ENCODE results near the gene NONO.
"Not testable (repeated sequence)": the region's sequence is repeated elsewhere in the genome, so short reads cannot be mapped to it uniquely, and the experiment has no call there.

Gene NONO

DNA sequence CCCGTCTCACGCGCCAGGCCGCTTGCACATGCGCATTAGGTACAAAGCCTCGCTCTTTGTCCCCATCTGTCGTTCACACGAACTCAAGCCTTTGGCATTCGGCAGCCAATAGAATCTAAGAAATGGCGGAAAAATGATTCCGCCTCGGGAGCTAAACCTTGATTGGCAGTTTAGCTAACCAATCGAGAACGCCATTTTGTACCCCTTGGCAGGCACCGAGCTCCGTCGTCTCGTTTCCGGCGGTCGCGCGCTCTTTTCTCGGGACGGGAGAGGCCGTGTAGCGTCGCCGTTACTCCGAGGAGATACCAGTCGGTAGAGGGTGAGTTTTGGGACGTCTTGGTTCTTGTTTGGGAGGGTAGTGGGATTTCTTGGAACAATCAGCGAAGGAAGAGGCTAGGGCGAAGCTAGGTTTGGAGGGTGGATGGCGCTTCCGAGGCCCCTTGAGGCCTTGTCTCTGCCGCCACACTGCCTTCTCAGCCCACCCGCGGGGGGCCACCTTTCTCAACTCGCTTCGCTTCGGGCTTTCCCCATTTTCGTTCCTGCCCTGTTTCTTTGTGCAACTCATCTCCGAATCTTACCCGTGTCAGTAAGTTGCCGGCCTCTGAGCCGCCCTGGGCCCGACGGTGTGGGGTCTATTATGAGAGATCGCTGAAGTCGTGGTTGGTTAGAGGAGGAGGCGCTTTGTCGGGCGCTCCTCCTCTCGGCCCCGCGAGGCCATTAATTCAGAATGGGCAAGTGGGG is at the start of gene NONO:
Gene NONO (plus strand): TSS at position 233 of the 741 bp plus-strand sequence. CDS start 7,003 bp downstream, outside the sequence.
- peak; percentile 87 for DNase-seq

DNA sequence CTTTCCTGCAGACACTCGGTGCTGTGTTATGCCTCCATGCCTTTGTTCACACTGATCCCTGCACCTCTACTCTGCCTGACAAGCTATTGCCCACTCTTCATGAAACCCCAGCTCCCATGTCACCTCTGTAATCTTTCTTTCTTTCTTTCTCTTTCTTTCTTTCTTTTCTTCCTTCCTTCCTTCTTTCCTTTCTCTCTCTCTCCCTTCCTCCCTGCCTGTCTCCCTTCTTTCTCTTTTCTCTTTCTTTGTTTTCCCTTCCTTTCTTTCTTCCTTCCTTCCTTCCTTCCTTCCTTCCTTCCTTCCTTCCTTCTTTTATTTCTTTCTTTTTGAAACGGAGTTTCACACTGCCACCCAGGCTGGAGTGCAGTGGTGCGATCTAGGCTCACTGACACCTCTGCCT is 48.0 kb upstream of the NONO start:
- DNase-seq = no peak

DNA sequence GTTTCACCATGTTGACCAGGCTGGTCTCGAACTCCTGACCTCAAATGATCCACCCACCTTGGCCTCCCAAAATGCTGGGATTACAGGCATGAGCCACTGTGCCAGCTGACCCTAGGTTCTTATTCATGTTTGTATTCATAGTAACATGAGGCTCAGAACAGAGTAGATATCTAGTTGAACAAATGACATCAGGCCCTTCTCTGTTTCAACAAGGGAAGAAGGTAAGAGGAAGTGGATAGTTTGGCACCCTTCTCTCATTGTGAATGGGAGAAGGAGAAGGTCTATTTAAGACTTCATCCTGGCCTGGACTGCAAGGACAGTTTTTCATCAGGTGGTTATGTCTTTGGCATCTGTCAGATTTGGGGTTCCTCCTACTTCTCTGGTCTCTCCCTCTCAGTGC is 46.6 kb upstream of the NONO start:
- DNase-seq = no peak

GRCh38 chrX:71239781-71240180 is 43.7 kb upstream of the NONO start:
- no peak for DNase-seq

DNA sequence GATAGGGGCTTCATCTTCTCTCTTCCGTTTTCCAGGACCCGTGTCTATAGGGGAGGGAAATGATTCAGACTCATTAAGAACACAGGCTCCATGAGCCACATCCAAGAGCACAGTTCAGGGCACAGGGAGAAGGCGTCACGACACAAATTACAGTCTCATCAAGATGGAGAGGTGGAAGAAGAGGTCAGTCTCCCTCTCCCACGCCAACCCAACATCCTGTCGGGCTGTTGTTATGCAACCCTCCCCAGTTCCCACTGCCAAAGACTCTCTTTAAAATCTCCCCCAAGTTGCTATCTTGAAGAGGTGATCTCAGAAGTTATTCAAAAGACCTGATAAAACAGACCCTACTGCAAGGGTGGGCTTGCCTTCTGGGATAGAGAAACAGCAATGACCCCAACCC is 42.1 kb upstream of the NONO start:
- no peak for DNase-seq

- DNase-seq = no peak
Observed at GRCh38 chrX:71244359-71245128, 38.9 kb upstream of the NONO start.

DNA sequence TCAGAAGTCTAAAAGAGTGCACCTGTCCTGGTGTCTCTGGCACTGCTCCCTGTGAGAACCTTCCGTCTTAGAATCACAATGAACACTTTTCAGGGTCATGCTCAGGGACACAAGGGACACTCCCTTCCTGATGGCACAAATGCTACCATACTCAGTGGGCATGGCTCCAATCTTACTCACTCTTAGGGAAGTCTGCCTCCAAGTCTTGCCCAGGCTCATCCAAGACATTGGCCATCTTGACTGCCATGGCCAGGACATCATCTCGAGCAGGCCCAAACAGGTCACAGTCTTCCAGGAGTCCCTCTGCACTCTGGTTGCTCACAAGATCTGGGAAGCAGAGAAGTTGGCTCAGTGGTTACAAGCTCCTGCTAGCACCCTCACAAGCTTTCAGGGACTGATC is 38.3 kb upstream of the NONO start:
- no peak for DNase-seq

DNA sequence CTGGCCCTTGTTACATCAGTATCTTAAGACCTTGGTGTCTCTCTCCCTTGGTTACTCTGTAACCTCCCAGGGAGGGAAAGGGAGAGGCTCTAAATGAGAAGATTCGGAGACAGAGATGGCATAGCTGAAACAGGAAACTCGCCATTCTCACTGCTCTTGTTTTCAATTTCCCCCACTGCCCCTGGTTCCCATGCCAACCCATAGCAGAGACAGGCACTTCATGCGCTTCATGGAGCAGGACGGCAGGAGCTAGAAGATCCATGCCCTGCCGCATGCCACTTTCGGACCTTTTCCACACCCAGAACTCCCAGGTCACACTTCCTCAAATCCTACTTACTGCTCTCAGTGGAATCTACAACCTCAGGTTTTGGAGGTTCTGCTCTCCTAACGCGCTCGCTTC is 32.6 kb upstream of the NONO start:
- DNase-seq = no peak

- no peak for DNase-seq
Observed at GRCh38 chrX:71251466-71251973, 31.9 kb upstream of the NONO start.

- no peak for DNase-seq
Observed at GRCh38 chrX:71252221-71252620, 31.2 kb upstream of the NONO start.

- peak; percentile 60 for DNase-seq
Observed at GRCh38 chrX:71253253-71254091, 30.0 kb upstream of the NONO start.

DNA sequence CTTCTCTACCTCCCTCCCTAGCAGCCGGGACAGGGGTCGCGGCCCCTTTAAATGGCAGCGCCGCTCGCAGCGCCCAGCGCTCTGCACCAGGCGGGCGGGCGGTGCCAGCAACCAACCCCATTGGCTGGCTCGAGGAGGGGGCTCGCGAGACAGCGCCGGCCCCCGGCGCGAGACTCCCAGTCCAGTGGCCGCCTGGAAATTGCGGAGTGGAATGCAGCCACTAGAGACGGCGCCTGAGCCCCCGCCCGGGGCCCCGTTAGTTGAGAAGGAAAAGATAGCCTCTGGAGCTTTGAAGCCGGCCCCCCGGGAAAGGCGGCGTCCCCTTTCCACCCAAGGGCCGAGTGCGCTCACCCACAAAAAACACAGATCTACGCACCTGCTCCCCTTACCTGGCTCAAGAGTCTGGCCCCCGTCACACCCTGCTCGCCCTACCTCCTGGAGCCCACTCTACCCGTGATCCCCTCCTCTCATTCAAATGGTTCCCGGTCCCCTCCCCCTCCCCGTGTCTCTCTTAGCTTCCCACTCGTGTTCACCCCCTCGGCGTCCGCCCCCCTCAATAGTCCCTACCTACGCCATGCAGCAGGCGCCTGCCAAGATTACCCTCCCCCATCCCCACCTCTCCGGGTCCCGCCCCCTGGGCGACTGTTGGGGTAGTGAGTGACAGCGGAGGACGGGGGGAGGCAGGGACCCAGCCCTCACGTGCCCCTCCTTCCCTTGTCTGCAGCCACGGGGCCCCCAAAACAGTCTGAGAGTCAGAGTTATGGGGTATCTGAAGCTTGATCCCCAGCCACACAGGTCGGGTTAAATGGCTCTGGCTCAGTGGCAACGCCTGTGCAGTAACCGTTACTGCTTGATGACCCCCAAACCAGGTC is 29.1 kb upstream of the NONO start, which contains the start of gene ZMYM3:
Gene ZMYM3 (minus strand): TSS at position 49 of the 872 bp plus-strand sequence. CDS start 885 bp downstream, outside the sequence.
- DNase-seq = peak; percentile 86

DNA sequence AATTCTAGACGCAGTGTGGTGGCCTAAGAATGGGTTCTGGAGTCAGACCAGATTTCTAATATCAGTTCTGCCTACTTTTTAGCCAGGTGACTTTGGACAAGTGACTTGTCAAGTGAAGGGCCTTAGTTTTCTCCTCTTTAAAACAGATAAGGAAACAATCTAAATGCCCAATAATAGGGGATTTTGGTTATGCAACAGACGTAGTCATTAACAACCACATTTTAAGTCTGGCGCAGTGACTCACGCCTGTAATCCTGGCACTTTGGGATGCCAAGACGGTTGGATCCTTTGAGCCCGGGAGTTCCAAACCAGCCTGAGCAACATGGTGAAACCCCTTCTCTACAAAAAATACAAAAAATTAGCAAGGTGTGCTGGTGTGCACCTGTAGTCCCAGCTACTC is 27.4 kb upstream of the NONO start:
- no peak for DNase-seq

GRCh38 chrX:71256856-71257255 is 26.6 kb upstream of the NONO start:
- DNase-seq = no peak

DNA sequence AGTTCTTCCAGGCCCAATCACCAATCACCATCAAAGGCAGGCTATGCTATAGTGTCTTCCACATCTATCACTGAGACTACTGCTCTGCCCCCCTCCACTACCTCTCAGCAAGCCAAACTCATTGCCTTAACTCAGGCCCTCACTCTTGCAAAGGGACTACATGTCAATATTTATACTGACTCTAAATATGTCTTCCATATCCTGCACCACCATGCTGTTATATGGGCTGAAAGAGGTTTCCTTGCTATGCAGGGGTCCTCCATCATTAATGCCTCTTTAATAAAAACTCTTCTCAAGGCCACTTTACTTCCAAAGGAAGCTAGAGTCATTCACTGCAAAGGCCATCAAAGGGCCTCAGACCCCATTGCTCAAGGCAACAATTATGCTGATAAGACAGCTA is 14.8 kb upstream of the NONO start:
- not testable (repeated sequence) for DNase-seq

- no peak for DNase-seq
Observed at GRCh38 chrX:71269801-71270395, 13.5 kb upstream of the NONO start.

DNA sequence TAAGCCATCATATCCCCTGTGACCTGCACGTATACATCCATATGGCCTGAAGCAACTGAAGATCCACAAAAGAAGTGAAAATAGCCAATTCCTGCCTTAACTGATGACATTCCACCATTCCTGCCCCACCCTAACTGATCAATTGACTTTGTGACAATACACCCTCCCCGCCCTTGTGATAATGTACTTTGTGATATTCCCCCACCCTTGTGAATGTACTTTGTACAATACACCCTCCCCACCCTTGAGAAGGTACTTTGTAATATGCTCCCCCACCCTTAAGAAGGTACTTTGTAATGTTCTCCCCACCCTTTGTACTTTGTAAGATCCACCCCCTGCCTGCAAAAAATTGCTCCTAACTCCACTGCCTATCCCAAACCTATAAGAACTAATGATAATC is 11.1 kb upstream of the NONO start:
- DNase-seq = not testable (repeated sequence)

GRCh38 chrX:71281300-71281699 is 2.1 kb upstream of the NONO start:
- DNase-seq = not testable (repeated sequence)

DNA sequence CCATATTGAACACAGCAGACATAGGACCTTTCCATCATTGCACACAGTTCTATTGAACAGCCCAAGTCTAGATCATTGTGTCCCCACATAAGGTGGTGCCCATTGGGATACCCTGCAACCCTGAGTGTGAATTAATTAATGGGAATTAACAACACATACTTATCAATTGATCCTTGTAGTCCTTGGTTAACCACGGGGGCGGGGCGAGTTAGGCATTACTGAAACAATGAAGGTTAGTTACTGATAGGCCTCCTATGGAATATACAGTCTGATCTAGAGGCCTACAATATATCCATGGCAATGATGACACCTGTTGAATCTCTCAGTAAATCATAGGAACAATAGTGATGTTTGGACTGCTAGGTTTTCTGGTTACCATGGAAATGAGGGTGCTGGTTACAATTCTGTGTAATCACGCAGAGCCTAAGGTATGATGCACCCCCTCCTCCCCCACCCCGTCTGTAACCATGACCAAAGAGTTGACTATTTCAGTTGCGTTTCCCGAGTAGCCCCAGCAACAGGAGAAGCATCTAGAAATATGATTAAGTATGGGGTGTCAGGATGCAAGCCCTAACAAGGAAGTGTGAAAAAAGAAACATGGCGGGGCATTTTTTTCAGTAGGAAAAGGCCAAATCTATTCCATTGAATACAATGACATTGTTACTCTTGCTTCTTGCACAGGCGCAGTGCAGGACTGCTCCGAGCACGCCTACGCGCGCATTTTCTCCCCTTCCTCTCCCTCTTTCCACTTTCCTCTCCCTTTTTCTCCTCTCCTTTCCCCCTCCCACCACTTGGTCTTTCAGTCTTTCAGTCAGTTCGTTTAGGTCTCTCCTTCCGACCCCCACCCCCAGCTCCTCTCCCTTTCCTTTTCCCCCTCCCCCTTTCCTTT is 677 bp upstream of the NONO start:
- peak; percentile 61 for DNase-seq

- DNase-seq = no peak
Observed at GRCh38 chrX:71285929-71286328, 2.5 kb downstream of the NONO start.

- no peak for DNase-seq
Observed at GRCh38 chrX:71291381-71291780, 7.9 kb downstream of the NONO start.
